Ascending aorta (tissue), 2 donors: ENCODE measurements around the gene CHD9NB. TPM values are rescaled to one million over a fixed set of nuclear protein-coding genes. Genes with fewer than 3 reads are reported as not detected.
A peak's percentile ranks its signal among the peaks of the same experiment; 100 is the strongest.
"Not testable (repeated sequence)": the region's sequence is repeated elsewhere in the genome, so short reads cannot be mapped to it uniquely, and the experiment has no call there.

Experiments used
- DNase-seq, 2 donors: peaks; one replicate each; pipeline ENCODE4 v3.0.0-alpha.2; 2019; ENCODE audit warnings: low spot score in 2 of 2
- H3K27ac ChIP-seq, 2 donors: fragments of 200-600 bp; sonication (generic); one replicate each; pipeline ENCODE4 v1.5.1; 2016 to 2017; ENCODE audit warnings: mild to moderate bottlenecking in 1 of 2
- H3K27me3 ChIP-seq: fragments of 200-600 bp; sonication (generic); one replicate; pipeline ENCODE4 v1.5.1; 2017
- H3K36me3 ChIP-seq, 2 donors: fragments of 200-600 bp; sonication (generic); one replicate each; pipeline ENCODE4 v1.5.1; 2016
- H3K4me1 ChIP-seq, 2 donors: fragments of 200-600 bp; sonication (generic); one replicate each; pipeline ENCODE4 v1.5.1; 2016 to 2017; ENCODE audit warnings: mild to moderate bottlenecking in 1 of 2
- H3K4me3 ChIP-seq, 2 donors: fragments of 200-600 bp; sonication (generic); one replicate each; pipeline ENCODE4 v1.5.1; 2016 to 2017; ENCODE audit warnings: mild to moderate bottlenecking in 1 of 2
- H3K9me3 ChIP-seq, 2 donors: fragments of 200-600 bp; sonication (generic); one replicate each; pipeline ENCODE4 v1.5.1; 2016
- CTCF ChIP-seq, 3 experiments: fragments of 200-600 bp in 2 of 3; fragments of 450-650 bp in 1 of 3; sonication (generic) in 2 of 3; IDR thresholded peaks; one replicate each; pipeline ENCODE4 v1.5.1; 2016 to 2019; ENCODE audit warnings: antibody characterized with exemption in 3 of 3, mild to moderate bottlenecking in 1 of 3, moderate library complexity in 1 of 3
- intact Hi-C: fragments of 100-400 bp; cut with DNase I; formaldehyde crosslinking; loops from one replicate; pipeline ENCODE4 v1.15.1; 2023
- total RNA-seq: library from RNA; depleted of rRNA; stranded (reverse); fragments of >200 nt; gene quantifications from one replicate; pipeline ENCODE4 v1.1.0, GENCODE V29; 2016

CHD9NB gene
- total RNA-seq, 1 donor from 2014 or later = 0.43 TPM

- Histone ChIP-seq H3K27ac (no peak overlapping the region), H3K9me3 (no peaks in the 10 kb centered on the region), H3K4me3 (no peak overlapping the region), H3K27me3 (no peaks in the 10 kb centered on the region), H3K4me1 (peaks cover 3 to 13% of the 10 kb centered on the region in 2 donors), H3K36me3 (no peaks in the 10 kb centered on the region)
- intact Hi-C loops = no loop called here
- no peak for TF ChIP-seq CTCF (IDR thresholded peaks at IDR 0.05)
- no peak for DNase-seq
Observed at GRCh38 chr16:53048139-53048915, 4.4 kb downstream of the CHD9NB start.

GRCh38 chr16:53047515-53047914, 5.2 kb downstream of the CHD9NB start:
- H3K4me3 ChIP-seq, H3K27me3 ChIP-seq, intact Hi-C loops, H3K9me3 ChIP-seq, DNase-seq, H3K36me3 ChIP-seq, H3K27ac ChIP-seq: not testable (repeated sequence)
- H3K4me1 ChIP-seq = peaks cover 3 to 18% of the 10 kb centered on the region in 2 donors

- H3K27ac ChIP-seq = no peak overlapping the region
- no peak for TF ChIP-seq CTCF (IDR thresholded peaks at IDR 0.05)
- intact Hi-C loops = no loop called here
- H3K4me1 ChIP-seq = peaks cover 12 to 18% of the 10 kb centered on the region in 2 donors
- no peaks in the 10 kb centered on the region for H3K27me3 ChIP-seq
- H3K4me3 ChIP-seq = no peak overlapping the region
- no peaks in the 10 kb centered on the region for H3K9me3 ChIP-seq
- DNase-seq = no peak
- H3K36me3 ChIP-seq = no peaks in the 10 kb centered on the region
Observed at GRCh38 chr16:53045341-53046220, 7.1 kb downstream of the CHD9NB start.

GRCh38 chr16:53043986-53044601, 8.6 kb downstream of the CHD9NB start:
- peak overlapping the region; percentile 48 to 56 for H3K27ac ChIP-seq
- peak overlapping the region; percentile 17 to 48 for H3K4me3 ChIP-seq

GRCh38 chr16:53043428-53043831, 9.3 kb downstream of the CHD9NB start:
- Histone ChIP-seq H3K27ac (peak overlapping the region; percentile 48 to 56), H3K4me3 (peak overlapping the region in 1 of 2 donors; percentile 48), H3K36me3 (no peaks in the 10 kb centered on the region), H3K27me3 (no peaks in the 10 kb centered on the region), H3K9me3 (no peaks in the 10 kb centered on the region), H3K4me1 (peaks cover 12 to 18% of the 10 kb centered on the region in 2 donors)
- intact Hi-C loops = no loop called here
- DNase-seq = no peak
- TF ChIP-seq CTCF (IDR thresholded peaks at IDR 0.05) = no peak

More at GRCh38 chr16:53043986-53044601, 8.6 kb downstream of the CHD9NB start:
- no peaks in the 10 kb centered on the region for H3K36me3 ChIP-seq
- intact Hi-C loops = no loop called here
- no peaks in the 10 kb centered on the region for H3K9me3 ChIP-seq
- no peak for DNase-seq
- no peaks in the 10 kb centered on the region for H3K27me3 ChIP-seq
- H3K4me1 ChIP-seq = peaks cover 12 to 18% of the 10 kb centered on the region in 2 donors
- no peak for TF ChIP-seq CTCF (IDR thresholded peaks at IDR 0.05)
